Esophagus muscularis mucosa (tissue), 3 donors: ENCODE results near the gene XPO4.

ENCODE experiments used
- CTCF ChIP-seq, 3 experiments: fragments of 200-600 bp in 2 of 3; fragments of 450-650 bp in 1 of 3; sonication (generic) in 2 of 3; IDR thresholded peaks; one replicate each; pipeline ENCODE4 v1.5.1; 2017 to 2019; ENCODE audit warnings: antibody characterized with exemption in 3 of 3, mild to moderate bottlenecking in 2 of 3, moderate library complexity in 1 of 3
- POLR2A ChIP-seq: fragments of 450-650 bp; IDR thresholded peaks from one replicate; pipeline ENCODE4 v1.6.1; 2017; ENCODE audit warnings: antibody characterized with exemption, moderate library complexity, mild to moderate bottlenecking, low read depth

GRCh38 chr13:20882206-20882605, 20.3 kb downstream of the XPO4 start:
- TF ChIP-seq POLR2A (no peak), CTCF (IDR thresholded peaks at IDR 0.05) (no peak)
